Thymus (tissue), 11 donors: ENCODE data around the gene GRAMD4. TPM values are rescaled to one million over a fixed set of nuclear protein-coding genes. Genes with fewer than 3 reads are reported as not detected.

Experiments
- DNase-seq, 9 donors: peaks; one replicate each; pipeline ENCODE4 v3.0.0-alpha.2; 2013; ENCODE audit warnings: low spot score in 9 of 9, low read depth in 6 of 9, missing footprints in 1 of 9
- H3K27ac ChIP-seq, 2 donors: one replicate each; pipeline ENCODE4 v1.5.1; 2013; ENCODE audit warnings: control low read depth in 1 of 2, low read depth in 1 of 2, low read length in 1 of 2, mild to moderate bottlenecking in 1 of 2, moderate library complexity in 1 of 2
- H3K27me3 ChIP-seq, 2 donors: one replicate each; pipeline ENCODE4 v1.5.1; 2013; ENCODE audit warnings: low read length in 1 of 2; ENCODE audit not compliant: control insufficient read depth in 2 of 2, insufficient read depth in 1 of 2
- H3K36me3 ChIP-seq, 2 donors: one replicate each; pipeline ENCODE4 v1.5.1; 2013; ENCODE audit warnings: low read length in 1 of 2, mild to moderate bottlenecking in 1 of 2, moderate library complexity in 1 of 2; ENCODE audit not compliant: control insufficient read depth in 2 of 2, insufficient read depth in 2 of 2
- H3K4me1 ChIP-seq, 2 donors: one replicate each; pipeline ENCODE4 v1.5.1; 2013; ENCODE audit warnings: low read length in 2 of 2; ENCODE audit not compliant: control insufficient read depth in 2 of 2, insufficient read depth in 2 of 2
- H3K4me3 ChIP-seq, 2 donors: one replicate each; pipeline ENCODE4 v1.5.1; 2013; ENCODE audit warnings: low read length in 2 of 2, control low read depth in 1 of 2, mild to moderate bottlenecking in 1 of 2
- H3K9me3 ChIP-seq, 2 donors: one replicate each; pipeline ENCODE4 v1.5.1; 2013; ENCODE audit warnings: low read length in 1 of 2, mild to moderate bottlenecking in 1 of 2; ENCODE audit not compliant: control insufficient read depth in 2 of 2, insufficient read depth in 1 of 2
- WGBS: extraction: QIAGEN DNeasy Blood & Tissue Kit; methylation state at CpG from one replicate; pipeline ENCODE4 v1.1.7; 2013; 5-methylcytosine and 5-hydroxymethylcytosine counted together
- polyA plus RNA-seq: library from polyadenylated mRNA; stranded (reverse); fragments of 200-250 nt; gene quantifications from one replicate; pipeline ENCODE4 v1.2.3, GENCODE V29; 2013
- total RNA-seq: library from RNA; stranded (reverse); fragments of 120-200 nt; gene quantifications from one replicate; pipeline ENCODE4 v1.2.4, GENCODE V29; 2013
- donor health status: healthy.

Gene GRAMD4
- total and polyA plus RNA-seq, 2 donors, result 34.4 to 37.3 TPM

DNA sequence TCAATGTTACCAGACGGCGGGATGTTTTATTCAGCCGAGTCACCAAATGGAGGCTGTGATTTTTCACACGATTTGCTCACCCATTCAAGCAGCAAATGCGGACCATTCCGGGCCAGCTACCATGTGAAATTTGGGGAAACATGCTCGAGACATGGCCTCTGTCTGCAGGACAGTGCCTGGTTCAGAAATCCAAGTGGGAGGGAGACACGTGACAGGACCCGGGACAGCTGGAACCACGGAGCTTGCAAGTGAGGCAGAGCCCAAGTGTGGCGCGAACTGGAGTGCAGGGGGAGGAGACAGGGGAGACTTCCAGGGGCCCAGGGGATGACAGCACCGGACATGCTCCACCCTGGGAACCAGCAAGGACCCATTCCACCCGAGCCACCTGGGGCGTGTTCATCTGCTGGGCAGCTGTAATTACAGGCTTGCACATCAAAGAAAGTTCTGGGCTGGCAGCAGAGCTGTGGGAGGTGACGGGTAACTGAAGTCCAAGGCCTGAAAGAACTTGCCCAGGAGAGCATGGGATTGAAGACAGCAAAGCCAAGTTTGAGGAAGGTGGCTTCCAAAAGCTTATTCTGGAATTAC lies 101.4 kb downstream of the GRAMD4 start:
- H3K4me3 ChIP-seq, result no peak overlapping the region
- H3K36me3 ChIP-seq, result peaks cover 74 to 81% of the 10 kb centered on the region in 2 donors
- H3K9me3 ChIP-seq, result no peaks in the 10 kb centered on the region
- peaks cover 0 to 8% of the 10 kb centered on the region in 2 donors for H3K4me1 ChIP-seq
- no peak for DNase-seq
- H3K27ac ChIP-seq, result no peak overlapping the region
- no peaks in the 10 kb centered on the region for H3K27me3 ChIP-seq
- WGBS, result 90% methylated on average over 16 of the region's 16 CpGs

DNA sequence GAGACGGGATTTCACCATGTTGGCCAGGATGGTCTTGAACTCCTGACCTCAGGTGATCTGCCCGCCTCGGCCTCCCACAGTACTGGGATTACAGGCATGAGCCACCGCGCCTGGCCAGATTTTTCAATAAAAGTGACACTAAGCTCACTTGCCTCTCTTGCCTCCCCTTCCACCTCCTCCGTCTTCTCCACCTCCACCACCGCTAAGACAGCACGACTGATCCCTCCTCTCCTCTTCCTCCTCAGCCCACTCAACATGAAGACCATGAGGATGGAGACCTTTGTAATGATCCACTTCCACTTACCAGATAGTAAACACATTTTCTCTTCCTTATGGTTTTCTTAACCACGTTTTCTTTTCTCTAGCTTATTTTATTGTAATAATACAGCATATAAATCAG lies 103.7 kb downstream of the GRAMD4 start:
- Histone ChIP-seq H3K36me3 (peaks cover 76 to 81% of the 10 kb centered on the region in 2 donors), H3K4me3 (no peak overlapping the region), H3K27me3 (no peaks in the 10 kb centered on the region), H3K27ac (no peak overlapping the region), H3K4me1 (peaks cover 0 to 12% of the 10 kb centered on the region in 2 donors), H3K9me3 (no peaks in the 10 kb centered on the region)
- DNase-seq, result no peak
- WGBS, result 98% methylated on average over 9 of the region's 9 CpGs

DNA sequence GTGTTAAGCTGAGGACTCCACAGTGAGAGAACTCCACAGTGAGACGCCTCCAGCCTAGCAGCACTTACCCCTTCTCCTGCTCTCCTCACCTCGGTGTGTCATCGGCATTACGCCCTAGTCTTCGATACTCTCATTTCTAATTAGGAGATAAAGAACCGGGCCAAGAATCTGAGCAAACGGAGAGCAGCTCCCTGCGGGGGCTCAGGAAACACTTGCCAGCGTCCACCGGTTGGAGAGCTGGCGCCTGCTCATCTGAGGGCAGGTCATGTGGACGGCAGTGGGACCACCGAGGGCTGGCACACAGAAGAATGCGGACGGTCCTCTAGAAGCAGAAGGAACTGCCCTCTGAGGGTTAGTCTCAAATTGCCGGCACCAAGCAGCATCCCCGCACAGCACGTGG lies 104.9 kb downstream of the GRAMD4 start:
- H3K9me3 ChIP-seq, result no peaks in the 10 kb centered on the region
- no peak overlapping the region for H3K27ac ChIP-seq
- H3K36me3 ChIP-seq, result peaks cover 67 to 73% of the 10 kb centered on the region in 2 donors
- 96% methylated on average over 18 of the region's 18 CpGs for WGBS
- no peaks in the 10 kb centered on the region for H3K27me3 ChIP-seq
- peaks cover 0 to 12% of the 10 kb centered on the region in 2 donors for H3K4me1 ChIP-seq
- no peak overlapping the region for H3K4me3 ChIP-seq
- DNase-seq, result no peak

DNA sequence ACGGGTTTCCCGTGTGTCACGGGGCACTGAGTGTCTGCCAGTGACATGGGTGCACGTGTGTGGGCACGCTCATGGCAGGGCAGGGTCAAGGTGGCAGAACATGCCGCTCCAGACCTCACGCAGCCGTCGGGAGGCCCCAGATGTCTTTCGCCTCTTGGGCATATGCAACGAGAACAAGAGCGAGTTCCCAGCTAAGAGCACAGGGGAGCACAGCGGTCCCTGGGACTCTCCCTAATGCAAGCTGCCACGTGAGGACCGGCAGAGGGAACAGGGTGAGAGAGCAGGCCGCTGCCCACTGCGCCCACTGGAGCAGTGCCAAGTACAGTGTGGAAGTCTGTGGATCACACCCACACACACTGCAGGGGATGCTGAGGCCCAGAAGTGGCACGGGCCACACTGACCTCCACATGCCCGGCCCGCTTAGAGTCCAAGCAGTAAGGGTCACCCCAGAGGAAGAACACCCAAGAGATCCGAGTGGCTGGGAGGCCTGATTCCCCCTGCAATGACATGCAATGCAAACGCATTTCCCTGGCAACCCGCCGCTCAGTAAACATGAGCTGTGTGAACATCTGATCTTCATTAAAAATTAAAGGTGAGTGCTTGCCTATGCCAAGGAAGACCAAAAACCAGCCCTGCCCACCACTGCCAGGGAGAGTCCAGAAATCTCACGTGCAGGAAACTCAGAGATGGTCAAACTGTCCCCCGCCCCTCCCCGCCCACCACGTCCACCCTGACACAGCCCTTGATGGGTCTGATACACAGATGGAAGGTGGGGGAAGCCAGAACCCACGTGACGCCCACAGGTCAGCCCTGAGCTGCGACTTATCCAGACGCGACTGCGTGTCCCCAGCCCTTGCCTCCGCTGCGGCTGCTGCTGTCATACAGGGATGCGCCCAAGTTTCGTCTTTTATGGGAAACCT lies 106.1 kb downstream of the GRAMD4 start:
- H3K27ac ChIP-seq, result no peak overlapping the region
- H3K4me3 ChIP-seq, result no peak overlapping the region
- peaks cover 69 to 75% of the 10 kb centered on the region in 2 donors for H3K36me3 ChIP-seq
- WGBS, result 93% methylated on average over 38 of the region's 38 CpGs
- DNase-seq, result no peak
- H3K9me3 ChIP-seq, result no peaks in the 10 kb centered on the region
- H3K4me1 ChIP-seq, result peaks cover 4 to 20% of the 10 kb centered on the region in 2 donors
- no peaks in the 10 kb centered on the region for H3K27me3 ChIP-seq

DNA sequence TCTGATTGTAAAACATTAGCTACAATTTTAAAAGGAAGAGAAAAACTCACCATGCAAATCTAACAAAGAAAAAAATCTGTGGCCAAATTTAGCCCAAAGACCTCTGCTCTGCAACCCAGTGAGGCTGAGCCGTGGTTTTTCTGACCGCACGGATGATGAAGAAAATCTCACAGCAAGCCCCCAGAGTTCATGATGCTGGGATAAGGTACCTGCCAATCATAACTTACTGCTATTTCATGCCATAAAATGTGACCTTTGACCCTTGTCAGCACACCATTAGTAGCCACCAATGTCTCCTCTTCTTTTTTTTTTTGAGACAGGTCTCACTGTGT lies 106.8 kb downstream of the GRAMD4 start:
- WGBS, result 98% methylated on average over 3 of the region's 3 CpGs
- Histone ChIP-seq H3K4me3 (no peak overlapping the region), H3K36me3 (peaks cover 70 to 75% of the 10 kb centered on the region in 2 donors), H3K9me3 (no peaks in the 10 kb centered on the region), H3K27ac (no peak overlapping the region), H3K27me3 (no peaks in the 10 kb centered on the region), H3K4me1 (peaks cover 7 to 24% of the 10 kb centered on the region in 2 donors)
- no peak for DNase-seq

DNA sequence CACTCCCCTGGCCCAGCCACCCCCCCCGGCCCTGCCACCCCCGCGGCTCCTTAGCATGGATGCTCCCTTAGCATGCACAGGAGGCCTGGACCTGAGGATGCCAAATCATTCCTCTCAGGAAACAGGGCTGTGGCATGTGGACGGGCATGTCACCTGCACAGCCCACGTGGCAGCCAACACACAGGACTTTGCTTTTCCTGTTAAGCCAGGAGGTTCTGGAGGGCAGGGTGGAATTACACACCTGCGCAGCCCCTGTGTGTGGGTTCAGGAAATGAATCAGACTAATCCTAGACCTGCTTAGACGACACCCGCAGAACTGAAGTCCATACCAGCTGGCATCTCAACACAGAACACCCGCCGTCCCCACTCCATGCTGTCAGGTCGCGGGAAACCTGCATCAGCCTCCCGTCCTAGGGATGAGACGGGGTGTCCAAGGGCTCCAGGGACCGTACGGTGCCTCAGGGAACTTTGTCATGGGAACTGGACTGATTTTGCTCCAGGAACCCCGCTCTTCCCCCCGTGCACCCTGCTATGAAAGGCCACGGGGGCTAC lies 107.7 kb downstream of the GRAMD4 start:
- Histone ChIP-seq H3K27ac (peak overlapping the region in 1 of 2 donors; percentile 13), H3K9me3 (no peaks in the 10 kb centered on the region), H3K27me3 (no peaks in the 10 kb centered on the region), H3K4me1 (peaks cover 7 to 25% of the 10 kb centered on the region in 2 donors), H3K4me3 (no peak overlapping the region), H3K36me3 (peaks cover 69% of the 10 kb centered on the region in 2 donors)
- no peak for DNase-seq
- 88% methylated on average over 19 of the region's 19 CpGs for WGBS

DNA sequence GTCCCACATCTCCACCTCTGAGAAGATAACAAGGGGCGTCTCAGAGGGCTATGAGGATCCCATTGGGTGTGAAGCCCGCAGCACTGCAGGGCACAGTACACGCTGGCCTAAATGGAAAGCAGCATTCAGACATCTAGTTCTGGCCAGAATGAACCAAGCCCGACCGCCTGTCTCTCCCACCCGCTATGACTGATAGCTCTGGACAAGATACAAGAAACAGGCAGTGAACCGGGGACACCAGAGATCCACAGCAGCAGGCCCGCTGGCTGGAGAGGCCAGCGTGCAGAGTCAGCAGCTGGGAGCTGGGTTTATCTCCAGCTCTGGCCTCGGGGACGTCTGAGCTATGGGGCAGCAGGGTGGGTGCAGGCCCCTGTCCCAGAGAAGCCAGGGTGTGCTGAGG lies 108.3 kb downstream of the GRAMD4 start:
- H3K4me1 ChIP-seq, result peaks cover 7 to 25% of the 10 kb centered on the region in 2 donors

More for the DNA sequence above, 108.3 kb downstream of the GRAMD4 start:
- Histone ChIP-seq H3K36me3 (peaks cover 65 to 67% of the 10 kb centered on the region in 2 donors), H3K27me3 (no peaks in the 10 kb centered on the region), H3K27ac (no peak overlapping the region), H3K4me3 (no peak overlapping the region), H3K9me3 (no peaks in the 10 kb centered on the region)
- 96% methylated on average over 11 of the region's 11 CpGs for WGBS
- DNase-seq, result no peak
